ENCODE measurements around the gene SOX8. TPM values are rescaled to one million over a fixed set of nuclear protein-coding genes. Genes with fewer than 3 reads are reported as not detected.

SOX8 gene
- total RNA-seq, 4 donors from 2014 or later: 0.15 to 0.78 (median 0.27) TPM; not detected in 1

DNA sequence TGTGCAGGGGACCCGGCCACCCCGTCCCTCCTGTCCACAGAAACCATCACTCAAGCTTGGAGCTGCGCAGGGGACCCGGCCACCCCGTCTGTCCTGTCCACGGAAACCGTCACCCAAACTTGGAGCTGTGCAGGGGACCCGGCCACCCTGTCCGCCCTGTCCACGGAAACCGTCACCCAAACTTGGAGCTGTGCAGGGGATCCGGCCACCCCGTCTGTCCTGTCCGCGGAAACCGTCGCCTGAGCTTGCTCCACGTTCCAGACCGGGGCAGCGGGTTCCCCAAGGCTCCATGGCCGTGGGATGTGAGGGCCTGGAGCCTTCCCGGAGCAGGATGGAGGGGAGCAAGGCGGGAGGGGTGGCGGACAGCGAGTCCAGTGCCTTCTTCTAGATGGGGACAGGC, 25.2 kb downstream of the SOX8 start:
- 90 to 93% methylated on average over 21 to 24 of the region's 25 CpGs for WGBS, 2 donors
- H3K27me3 ChIP-seq: no peaks in the 10 kb centered on the region
- TF ChIP-seq, protein P1, sequence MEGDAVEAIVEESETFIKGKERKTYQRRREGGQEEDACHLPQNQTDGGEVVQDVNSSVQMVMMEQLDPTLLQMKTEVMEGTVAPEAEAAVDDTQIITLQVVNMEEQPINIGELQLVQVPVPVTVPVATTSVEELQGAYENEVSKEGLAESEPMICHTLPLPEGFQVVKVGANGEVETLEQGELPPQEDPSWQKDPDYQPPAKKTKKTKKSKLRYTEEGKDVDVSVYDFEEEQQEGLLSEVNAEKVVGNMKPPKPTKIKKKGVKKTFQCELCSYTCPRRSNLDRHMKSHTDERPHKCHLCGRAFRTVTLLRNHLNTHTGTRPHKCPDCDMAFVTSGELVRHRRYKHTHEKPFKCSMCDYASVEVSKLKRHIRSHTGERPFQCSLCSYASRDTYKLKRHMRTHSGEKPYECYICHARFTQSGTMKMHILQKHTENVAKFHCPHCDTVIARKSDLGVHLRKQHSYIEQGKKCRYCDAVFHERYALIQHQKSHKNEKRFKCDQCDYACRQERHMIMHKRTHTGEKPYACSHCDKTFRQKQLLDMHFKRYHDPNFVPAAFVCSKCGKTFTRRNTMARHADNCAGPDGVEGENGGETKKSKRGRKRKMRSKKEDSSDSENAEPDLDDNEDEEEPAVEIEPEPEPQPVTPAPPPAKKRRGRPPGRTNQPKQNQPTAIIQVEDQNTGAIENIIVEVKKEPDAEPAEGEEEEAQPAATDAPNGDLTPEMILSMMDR (IDR thresholded peaks at IDR 0.05): no peak
- TF ChIP-seq POLR2A (IDR thresholded peaks at IDR 0.05): no peak

DNA sequence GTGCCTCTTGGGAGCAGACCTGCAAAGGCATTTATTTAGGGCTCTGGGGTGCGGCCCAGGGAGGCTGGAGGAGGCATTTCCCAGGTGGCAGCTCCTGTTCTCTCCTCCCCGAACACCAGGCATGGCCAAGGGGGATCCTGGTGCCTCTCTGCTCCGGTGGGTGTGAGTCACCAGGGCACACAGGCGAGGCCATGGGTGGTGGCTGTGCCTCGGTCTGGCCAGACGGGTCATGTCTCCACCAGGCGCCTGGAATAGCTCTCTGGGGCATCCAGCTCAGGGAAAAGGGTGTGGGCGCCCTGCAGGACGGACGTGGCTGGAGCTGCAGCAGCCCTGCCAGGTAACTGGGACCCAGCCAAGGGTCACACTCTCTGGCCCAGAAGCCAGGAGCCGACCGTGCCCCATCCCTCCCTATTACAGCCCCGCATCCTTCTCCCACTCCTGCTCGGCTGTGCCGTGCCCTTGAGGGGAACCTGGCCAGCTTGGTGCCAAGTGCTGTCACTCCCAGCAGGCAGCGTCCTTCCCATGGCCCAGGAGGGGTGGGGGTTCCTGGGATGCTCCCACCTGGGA, 25.8 kb downstream of the SOX8 start:
- TF ChIP-seq POLR2A (IDR thresholded peaks at IDR 0.05): no peak
- TF ChIP-seq, protein P1 (IDR thresholded peaks at IDR 0.05): no peak
- intact Hi-C loops (cut with DNase I): no loop called here
- WGBS, 2 donors: 74 to 76% methylated on average over 6 to 13 of the region's 16 CpGs
- no peak overlapping the region for H3K27ac ChIP-seq
- no peaks in the 10 kb centered on the region for H3K36me3 ChIP-seq
- no peak for DNase-seq
- H3K4me1 ChIP-seq: no peaks in the 10 kb centered on the region
- H3K9me3 ChIP-seq: no peaks in the 10 kb centered on the region
- no peak overlapping the region for H3K4me3 ChIP-seq (replicated peaks in 1 of 3)
- H3K27me3 ChIP-seq: no peaks in the 10 kb centered on the region

More for the DNA sequence above, 25.2 kb downstream of the SOX8 start:
- intact Hi-C loops (cut with DNase I): no loop called here
- no peaks in the 10 kb centered on the region for H3K9me3 ChIP-seq
- H3K36me3 ChIP-seq: no peaks in the 10 kb centered on the region
- no peak overlapping the region for H3K27ac ChIP-seq
- H3K4me1 ChIP-seq: no peaks in the 10 kb centered on the region
- no peak for DNase-seq
- H3K4me3 ChIP-seq (replicated peaks in 1 of 3): no peak overlapping the region

DNA sequence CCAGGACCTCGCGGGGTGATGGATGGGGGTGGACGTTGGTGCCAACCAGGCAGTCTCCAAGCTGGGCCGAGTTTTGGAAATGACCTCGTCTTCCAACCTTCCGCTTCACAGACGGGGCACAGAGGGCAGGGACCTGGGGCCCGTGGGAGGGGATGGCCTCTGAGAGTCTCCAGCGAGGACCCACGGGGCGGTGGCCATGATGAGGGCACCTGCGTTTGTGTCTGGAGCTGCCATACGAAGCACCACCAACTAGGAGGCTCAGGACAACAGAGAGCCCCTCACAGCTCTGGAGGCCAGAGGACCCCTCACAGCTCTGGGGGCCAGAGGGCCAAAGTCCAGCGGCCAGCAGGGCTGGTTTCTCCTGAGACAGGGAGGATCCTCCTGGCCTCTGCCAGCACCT, 26.5 kb downstream of the SOX8 start:
- Histone ChIP-seq H3K4me3 (replicated peaks in 1 of 3) (no peak overlapping the region), H3K4me1 (no peaks in the 10 kb centered on the region), H3K27ac (no peak overlapping the region), H3K9me3 (no peaks in the 10 kb centered on the region), H3K36me3 (no peaks in the 10 kb centered on the region), H3K27me3 (no peaks in the 10 kb centered on the region)
- intact Hi-C loops (cut with DNase I): no loop called here
- 85 to 87% methylated on average over 11 to 12 of the region's 14 CpGs for WGBS, 2 donors
- no peak for TF ChIP-seq POLR2A (IDR thresholded peaks at IDR 0.05)
- TF ChIP-seq, protein P1 (IDR thresholded peaks at IDR 0.05): no peak
- no peak for DNase-seq

DNA sequence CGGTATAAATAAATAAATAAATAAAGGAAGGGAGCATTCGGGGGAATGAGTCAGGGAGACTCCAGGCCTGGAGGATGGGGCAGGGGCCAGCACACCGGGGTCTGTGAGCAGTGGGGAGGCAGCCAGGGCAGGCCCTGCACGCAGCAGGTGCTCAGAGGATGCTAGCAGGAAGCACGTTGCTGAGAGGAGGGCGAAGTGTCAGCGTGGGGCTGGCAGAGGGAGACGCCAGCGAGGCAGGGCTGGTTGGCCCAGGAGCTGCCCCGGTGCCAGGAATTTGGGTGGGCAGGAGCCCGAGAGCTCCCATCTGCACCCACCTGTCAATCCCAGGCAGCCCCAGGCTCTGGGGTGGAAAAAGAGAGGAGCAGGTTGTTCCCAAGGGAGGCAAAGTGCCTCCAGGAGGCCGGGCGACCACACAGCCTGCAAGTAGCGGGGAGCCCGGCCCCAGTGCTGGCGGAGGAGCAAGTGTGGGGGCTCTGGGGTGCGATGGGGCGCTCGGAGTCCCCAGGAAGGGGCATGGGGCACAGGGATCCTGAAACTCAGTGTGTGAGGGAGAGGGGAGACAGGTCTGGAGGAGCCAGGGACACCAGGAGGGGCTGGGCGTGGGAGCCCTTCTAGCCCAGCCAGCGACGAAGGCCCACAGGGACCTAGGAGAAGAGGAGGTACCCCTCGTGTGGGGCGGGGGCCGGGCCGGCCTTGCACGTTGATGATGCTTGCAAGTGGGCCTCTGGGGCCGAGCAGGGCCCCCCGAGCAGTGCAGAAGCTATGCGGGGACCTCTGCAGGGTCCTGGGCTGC, 28.0 kb downstream of the SOX8 start:
- intact Hi-C loops (cut with DNase I): no loop called here
- Histone ChIP-seq H3K9me3 (no peaks in the 10 kb centered on the region), H3K4me3 (replicated peaks in 1 of 3) (no peak overlapping the region), H3K27me3 (no peaks in the 10 kb centered on the region), H3K4me1 (no peaks in the 10 kb centered on the region), H3K27ac (no peak overlapping the region), H3K36me3 (no peaks in the 10 kb centered on the region)
- WGBS, 2 donors: 82 to 89% methylated on average over 24 to 30 of the region's 30 CpGs
- DNase-seq: no peak
- no peak for TF ChIP-seq POLR2A (IDR thresholded peaks at IDR 0.05)
- TF ChIP-seq, protein P1 (IDR thresholded peaks at IDR 0.05): no peak

DNA sequence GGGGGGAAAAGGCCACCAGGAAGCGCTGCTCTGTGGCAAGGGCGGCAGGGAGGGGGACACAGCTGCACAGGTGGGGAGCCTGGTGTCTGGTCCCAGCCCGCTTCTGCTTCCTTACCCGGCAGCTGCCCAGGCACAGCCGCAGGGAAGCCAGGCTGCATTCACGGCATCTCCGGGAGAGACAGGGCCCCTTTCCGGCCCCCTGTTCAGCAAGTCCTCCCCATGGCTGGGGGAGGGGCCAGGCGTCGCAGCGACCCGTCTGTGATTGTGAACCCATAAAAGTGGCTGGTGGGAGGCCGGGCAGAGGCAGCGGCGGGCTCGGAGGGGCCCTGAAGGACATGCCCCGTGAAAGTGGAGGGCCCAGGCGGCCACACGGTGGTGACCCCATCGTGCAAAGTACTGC, 28.7 kb downstream of the SOX8 start:
- WGBS, 2 donors: 46 to 50% methylated on average over 9 to 16 of the region's 20 CpGs
- no peaks in the 10 kb centered on the region for H3K4me1 ChIP-seq
- no peak for DNase-seq
- intact Hi-C loops (cut with DNase I): no loop called here
- no peak overlapping the region for H3K27ac ChIP-seq
- no peaks in the 10 kb centered on the region for H3K36me3 ChIP-seq
- no peaks in the 10 kb centered on the region for H3K27me3 ChIP-seq
- H3K9me3 ChIP-seq: no peaks in the 10 kb centered on the region
- H3K4me3 ChIP-seq (replicated peaks in 1 of 3): no peak overlapping the region
- TF ChIP-seq, protein P1 (IDR thresholded peaks at IDR 0.05): no peak
- no peak for TF ChIP-seq POLR2A (IDR thresholded peaks at IDR 0.05)
